Measurements from ENCODE around the gene GOSR2. TPM values are rescaled to one million over a fixed set of nuclear protein-coding genes. Genes with fewer than 3 reads are reported as not detected.
A peak's percentile ranks its signal among the peaks of the same experiment; 100 is the strongest.
"Not testable (repeated sequence)": the region's sequence is repeated elsewhere in the genome, so short reads cannot be mapped to it uniquely, and the experiment has no call there.

Gene GOSR2
- total RNA-seq, 2 donors from 2014 or later, result 49.5 to 49.8 TPM

- intact Hi-C loops (cut with DNase I, micrococcal nuclease), result no loop called here
- ATAC-seq (no peak), DNase-seq (no peak)
Measured at GRCh38 chr17:46977750-46978488, 55.0 kb downstream of the GOSR2 start.

GRCh38 chr17:46978489-46979146, 55.7 kb downstream of the GOSR2 start:
- DNase-seq (no peak), ATAC-seq (peak; percentile 58)
- intact Hi-C loops (cut with DNase I, micrococcal nuclease), result no loop called here

GRCh38 chr17:46979147-46979863, 56.3 kb downstream of the GOSR2 start, which contains the start of gene RPRML:
Gene RPRML, minus strand, starts transcription at chr17:46979253. Its CDS starts 246 bp downstream, at chr17:46979007.
- intact Hi-C loops (cut with DNase I, micrococcal nuclease), result no loop called here
- peak; percentile 64 for ATAC-seq
- peak in 1 of 2 donors; percentile 34 for DNase-seq

- ATAC-seq (no peak), DNase-seq (no peak)
- intact Hi-C loops (cut with DNase I, micrococcal nuclease), result loop anchor here in 1 of 2 donors (10.0 kb wide), 1 partner anchor 138 kb away; no protein-coding TSS in a partner anchor
Measured at GRCh38 chr17:46982577-46982976, 59.6 kb downstream of the GOSR2 start.

- no peak for ATAC-seq
- no peak for DNase-seq
Measured at GRCh38 chr17:46983782-46984181, 60.8 kb downstream of the GOSR2 start.

DNA sequence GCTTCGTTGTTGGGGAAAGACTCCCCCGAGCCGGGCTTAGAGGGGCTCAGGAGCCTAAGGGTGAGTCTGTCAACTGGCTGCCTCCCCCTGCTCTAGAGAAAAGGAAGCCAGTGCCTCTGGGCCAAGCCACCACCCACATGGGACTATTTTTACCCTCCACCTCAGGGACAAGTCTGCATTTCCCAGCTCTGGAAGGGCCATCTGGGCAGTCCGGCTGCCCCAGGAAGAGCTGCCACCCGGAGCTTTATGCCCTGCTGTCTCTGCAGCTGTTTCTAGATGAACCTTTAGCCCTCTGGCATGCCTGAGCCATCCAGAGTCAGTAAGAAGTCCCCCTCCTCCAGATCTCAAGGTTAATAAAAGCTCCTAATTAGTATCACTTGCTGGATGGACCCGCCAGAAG, 61.4 kb downstream of the GOSR2 start:
- intact Hi-C loops (cut with DNase I, micrococcal nuclease), result loop anchor here in 1 of 2 donors (10.0 kb wide), 1 partner anchor 140 kb away; no protein-coding TSS in a partner anchor
- DNase-seq, result peak in 1 of 2 donors; percentile 24
- ATAC-seq, result peak; percentile 67

More at GRCh38 chr17:46983782-46984181, 60.8 kb downstream of the GOSR2 start:
- intact Hi-C loops (cut with DNase I, micrococcal nuclease), result loop anchor here in 1 of 2 donors (10.0 kb wide), 1 partner anchor 139 kb away; no protein-coding TSS in a partner anchor

DNA sequence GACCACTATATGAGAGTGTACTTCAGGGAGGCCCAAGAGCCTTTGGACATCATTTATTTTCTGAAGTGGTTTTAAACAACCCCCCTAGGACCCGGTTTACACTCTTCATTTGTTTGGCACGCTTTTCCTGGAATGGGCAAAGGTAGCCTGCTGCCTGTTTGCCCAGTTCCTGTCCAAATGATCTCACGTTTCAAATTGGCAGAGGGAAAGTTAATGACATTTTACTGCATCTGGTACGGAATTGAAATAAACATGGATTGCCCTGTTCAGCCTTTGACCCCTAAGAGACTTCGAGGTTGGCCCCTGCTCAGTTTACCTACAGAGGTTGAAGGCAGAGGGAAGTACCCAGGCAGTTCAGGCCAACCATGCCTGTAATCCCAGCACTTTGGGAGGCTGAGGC, 61.9 kb downstream of the GOSR2 start:
- ATAC-seq (peak; percentile 93), DNase-seq (peak; percentile 61 to 65)
- intact Hi-C loops (cut with DNase I, micrococcal nuclease), result loop anchor here in 1 of 2 donors (10.0 kb wide), 1 partner anchor 140 kb away; no protein-coding TSS in a partner anchor

- DNase-seq (no peak), ATAC-seq (no peak)
- intact Hi-C loops (cut with DNase I, micrococcal nuclease), result loop anchor here in 1 of 2 donors (10.0 kb wide), 1 partner anchor 142 kb away; no protein-coding TSS in a partner anchor
Measured at GRCh38 chr17:46986366-46986765, 63.4 kb downstream of the GOSR2 start.

- not testable (repeated sequence) for DNase-seq, ATAC-seq
- intact Hi-C loops (cut with DNase I, micrococcal nuclease), result loop anchor here in 1 of 2 donors (10.0 kb wide), 1 partner anchor 143 kb away; no protein-coding TSS in a partner anchor
Measured at GRCh38 chr17:46987927-46988326, 65.0 kb downstream of the GOSR2 start.

DNA sequence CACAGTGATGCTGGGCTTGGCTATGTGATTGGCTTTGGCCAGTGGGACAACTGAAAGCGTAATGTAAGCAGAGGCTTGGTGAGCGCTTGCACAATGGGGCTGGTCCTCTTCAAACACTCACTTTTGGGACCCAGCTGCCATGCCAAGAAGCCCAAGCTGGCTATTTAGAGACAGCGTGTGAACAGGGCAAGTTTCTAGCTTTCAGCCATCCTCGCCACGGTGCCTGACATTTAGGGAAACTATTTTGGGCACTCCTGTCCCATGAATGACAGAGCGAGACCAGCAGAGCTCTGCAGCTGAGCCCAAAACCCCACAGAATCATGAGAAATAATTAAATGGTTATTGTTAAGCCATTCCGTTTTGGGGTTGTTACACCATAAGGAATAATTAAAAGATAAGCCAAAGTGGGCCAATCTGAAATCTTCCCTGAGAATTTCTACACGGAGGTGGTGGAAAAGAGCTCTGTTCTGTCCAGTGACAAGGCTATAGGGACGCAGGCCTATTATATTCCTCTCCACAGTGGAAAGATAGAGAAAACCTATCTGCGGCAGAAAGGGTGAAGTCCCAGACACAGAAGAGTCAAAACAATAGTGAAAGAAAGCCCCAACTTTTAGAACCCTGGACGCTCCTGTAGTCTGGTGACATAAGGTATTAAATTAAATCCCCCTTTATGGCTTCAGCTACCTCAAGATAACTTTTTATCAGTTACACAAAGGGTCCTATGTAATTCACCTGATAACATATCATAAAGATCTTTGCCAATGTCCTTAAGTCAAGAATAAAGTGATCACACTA, 66.9 kb downstream of the GOSR2 start:
- intact Hi-C loops (cut with DNase I, micrococcal nuclease), result loop anchor here in 1 of 2 donors (10.0 kb wide), 1 partner anchor 145 kb away; no protein-coding TSS in a partner anchor
- DNase-seq (no peak), ATAC-seq (no peak)

- ATAC-seq (no peak), DNase-seq (no peak)
- intact Hi-C loops (cut with DNase I, micrococcal nuclease), result no loop called here
Measured at GRCh38 chr17:46991617-46992016, 68.7 kb downstream of the GOSR2 start.

Small RNA genes within 50 kb of the gene (microRNA-seq; reads per million reads assigned to microRNA genes)
- gene MIR5089, result 0 reads per million in 2 donors

Other genes starting within 250 kb of the GOSR2 start
- under 1 TPM; 0.39 to 0.95 TPM for gene WNT3, start 104.5 kb upstream of the GOSR2 start, total RNA-seq
- gene WNT9B, start 71.6 kb upstream of the GOSR2 start, total RNA-seq, result not detected
- gene RPRML, start 56.1 kb downstream of the GOSR2 start, total RNA-seq, result not detected

Measured in left colon (tissue), 2 donors.